GM21619 (cell line): Measurements from ENCODE around the gene ZNF148.

Experiments used
- ATAC-seq: cut with Tn5 transposase; IDR thresholded peaks from one replicate; pipeline ENCODE4 v1.9.1; 2021; ENCODE audit not compliant: unreplicated experiment

The ZNF148 gene

DNA sequence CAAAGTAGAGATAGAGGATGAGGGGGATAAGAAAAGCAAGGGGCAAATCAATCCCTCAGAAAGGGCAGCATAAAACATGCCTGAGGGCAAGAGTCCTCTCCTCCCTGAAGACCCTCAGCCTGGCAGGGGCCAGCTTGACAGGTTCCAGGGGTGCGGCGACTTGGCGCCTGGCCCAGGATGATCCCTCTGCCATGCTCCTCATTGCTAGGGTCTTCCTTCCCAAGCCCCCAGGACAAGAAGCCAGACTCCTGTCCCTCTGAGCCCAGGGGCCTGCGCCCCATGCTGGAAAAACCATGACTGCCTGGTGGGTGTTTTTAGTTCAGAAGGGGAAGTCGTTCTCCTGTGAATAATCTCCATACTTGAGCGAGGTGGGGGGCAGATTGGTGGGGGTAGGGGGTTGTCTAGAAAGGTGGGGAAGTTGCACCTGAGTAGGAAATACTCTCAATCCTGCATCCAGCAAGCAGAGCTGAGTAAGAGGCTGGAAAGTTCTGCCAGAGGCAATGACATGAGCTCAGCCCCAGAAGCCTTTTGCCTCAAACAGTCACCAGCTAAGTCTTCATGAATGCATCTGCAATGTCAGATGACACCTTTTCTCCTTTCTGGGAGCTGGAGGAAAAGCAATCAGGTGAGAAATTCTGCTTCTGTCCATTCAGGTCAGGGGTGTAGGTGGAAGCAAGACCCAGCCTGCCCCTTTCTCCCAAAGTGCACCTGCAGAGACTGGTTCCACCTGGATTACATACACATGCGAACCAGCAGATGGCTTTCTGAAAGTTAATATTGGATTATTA is 180.9 kb downstream of the ZNF148 start:
- no peak for ATAC-seq

GRCh38 chr3:125192190-125193035 is 182.7 kb downstream of the ZNF148 start:
- peak; percentile 50 for ATAC-seq

DNA sequence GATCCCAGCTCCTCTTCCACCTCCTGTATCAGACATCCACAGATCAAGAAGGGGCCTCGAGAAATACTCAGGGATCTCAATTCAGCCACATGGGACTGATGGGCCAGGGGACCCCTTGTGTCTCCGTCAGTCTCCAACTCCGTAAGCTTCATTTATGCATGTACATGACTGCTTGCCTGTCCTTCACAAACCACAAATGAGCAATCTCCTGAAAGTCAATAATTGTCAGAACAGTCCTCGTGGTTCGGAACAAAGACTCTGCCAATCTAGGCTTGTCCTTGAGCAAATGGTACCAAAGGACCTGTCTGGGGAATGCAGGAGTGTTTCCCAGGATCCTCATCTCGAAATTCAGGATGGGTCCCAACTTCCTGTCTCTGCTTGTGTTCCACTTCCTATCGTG is 183.4 kb downstream of the ZNF148 start:
- peak; percentile 3 for ATAC-seq

DNA sequence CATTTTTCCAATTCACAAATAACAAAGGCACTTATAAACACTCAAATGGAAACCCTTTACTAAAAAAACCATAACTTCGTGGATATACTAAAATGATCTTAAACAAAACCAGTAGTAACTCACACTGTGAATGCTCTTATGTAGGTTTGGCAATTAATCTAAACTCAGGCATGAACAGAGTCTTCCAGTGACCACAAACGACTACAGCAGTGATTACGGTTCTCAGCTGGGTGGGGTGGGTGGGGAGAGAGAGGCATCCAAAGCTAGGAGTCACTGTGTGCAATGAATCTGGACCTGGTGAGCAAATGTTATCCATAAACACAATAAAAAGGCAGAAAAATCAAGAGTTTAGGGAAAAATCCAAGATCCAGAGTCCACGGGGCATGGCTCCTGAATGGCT is 183.9 kb downstream of the ZNF148 start:
- ATAC-seq, result no peak

DNA sequence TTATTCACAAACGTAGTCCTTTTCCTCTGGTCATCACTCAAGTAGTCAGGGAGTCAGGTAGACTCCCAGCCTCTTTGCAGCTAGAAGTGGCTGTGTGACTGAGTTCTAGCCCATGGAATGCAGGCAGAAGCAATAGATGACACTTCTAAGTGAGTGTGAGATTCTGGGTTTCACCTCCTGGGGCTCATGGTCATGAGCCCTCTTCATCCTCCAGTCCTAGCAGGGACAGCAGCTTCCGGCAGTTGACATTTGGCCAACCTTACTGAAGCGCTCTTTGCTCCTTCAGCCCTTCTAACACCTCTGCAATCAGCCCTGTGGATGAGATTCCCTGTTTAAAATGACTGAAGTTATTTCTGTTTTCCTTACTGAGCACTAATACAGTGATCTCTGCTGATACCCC is 184.3 kb downstream of the ZNF148 start:
- no peak for ATAC-seq

DNA sequence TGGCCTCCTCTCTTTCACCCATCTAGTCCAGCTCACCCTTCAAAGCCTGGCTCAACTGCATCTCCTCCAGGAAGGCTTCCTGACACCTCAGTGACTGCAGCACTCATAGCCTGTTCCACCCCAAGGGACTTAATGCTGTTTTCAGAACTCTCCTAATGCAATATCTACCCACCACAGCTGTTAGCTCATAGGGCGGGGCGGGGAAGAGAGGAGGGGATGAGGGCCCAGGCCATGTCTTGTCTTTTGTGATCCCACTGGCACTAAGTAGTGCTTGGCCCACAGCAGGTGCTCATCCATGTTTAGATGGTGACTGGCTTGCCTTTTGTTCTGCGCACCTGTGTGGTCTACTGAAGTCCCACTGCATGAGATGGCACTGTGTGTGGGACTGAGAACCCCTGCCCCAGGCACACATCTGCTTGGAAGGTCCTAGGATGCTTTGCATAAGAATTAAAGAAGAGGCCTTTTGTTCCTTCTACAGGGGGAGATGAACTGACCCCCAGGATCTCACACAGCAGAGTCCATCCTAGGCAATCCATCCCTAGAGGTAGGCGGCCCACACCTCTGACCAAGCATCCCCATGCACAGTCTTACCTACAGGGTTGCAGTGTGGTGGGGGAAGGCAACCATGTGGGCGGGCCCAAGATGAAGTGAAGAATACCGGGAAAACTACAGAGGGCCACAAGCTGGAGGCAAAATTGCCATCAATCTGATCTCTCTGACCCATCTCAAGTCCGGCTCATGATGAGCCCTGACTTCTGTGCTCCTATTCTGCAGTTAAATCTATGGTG is 185.6 kb downstream of the ZNF148 start:
- ATAC-seq, result no peak

DNA sequence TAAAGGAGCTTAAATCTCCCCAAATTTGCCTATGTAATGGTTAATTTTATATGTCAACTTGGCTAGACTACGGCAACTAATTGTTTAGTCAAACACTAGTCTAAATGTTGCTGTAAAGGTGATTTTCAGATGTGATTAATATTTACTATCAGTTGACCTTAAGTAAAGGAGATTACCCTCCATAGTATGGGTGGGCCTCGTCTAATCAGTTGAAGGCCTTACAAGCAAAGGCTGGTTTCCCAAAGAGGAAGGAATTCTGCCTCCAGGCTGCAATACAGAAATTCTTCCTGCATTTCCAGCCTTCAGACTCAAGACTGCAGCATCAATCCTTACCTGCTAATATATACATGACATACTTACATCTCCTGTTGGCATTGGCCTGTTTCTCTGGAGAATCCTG is 186.2 kb downstream of the ZNF148 start:
- ATAC-seq, result no peak

GRCh38 chr3:125187599-125187910 is 187.6 kb downstream of the ZNF148 start:
- no peak for ATAC-seq

DNA sequence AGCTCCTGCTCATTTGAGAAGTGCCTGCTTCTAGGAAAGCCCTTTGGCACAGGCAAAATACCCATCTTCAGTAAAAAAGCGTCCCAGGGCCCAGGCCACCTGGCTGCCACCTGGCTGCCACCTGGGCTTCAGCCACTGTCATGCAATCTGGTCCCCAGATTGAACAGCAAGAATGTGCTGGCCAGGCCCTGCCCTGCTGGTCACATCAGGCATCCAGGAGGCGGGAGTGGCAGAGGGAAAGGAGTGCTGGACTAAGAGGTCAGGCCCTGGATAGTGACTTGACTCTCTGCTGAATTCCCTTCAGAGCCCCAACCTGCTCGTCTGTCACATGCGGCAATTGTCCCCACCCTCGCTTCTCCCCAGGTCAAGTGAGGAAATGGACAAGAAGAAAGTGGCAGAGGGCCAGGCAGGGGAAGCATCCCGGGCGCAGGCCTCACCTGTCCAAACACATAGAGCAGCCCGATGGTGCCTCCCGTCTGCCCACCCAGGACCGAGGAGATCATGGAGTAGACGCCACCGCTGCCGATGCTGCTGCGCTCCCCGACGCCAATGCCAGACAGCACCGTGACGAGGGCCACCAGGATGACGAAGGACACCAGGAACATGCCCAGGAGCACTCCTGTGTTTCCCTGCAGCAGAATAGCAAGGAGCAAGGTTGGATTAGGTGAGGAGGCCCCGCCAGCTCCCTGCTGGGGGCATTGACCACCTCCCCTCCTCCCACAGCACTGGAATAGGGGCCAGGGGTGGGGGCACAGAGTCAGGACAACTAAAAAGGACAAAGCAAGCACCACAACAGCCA is 188.1 kb downstream of the ZNF148 start:
- ATAC-seq, result no peak

DNA sequence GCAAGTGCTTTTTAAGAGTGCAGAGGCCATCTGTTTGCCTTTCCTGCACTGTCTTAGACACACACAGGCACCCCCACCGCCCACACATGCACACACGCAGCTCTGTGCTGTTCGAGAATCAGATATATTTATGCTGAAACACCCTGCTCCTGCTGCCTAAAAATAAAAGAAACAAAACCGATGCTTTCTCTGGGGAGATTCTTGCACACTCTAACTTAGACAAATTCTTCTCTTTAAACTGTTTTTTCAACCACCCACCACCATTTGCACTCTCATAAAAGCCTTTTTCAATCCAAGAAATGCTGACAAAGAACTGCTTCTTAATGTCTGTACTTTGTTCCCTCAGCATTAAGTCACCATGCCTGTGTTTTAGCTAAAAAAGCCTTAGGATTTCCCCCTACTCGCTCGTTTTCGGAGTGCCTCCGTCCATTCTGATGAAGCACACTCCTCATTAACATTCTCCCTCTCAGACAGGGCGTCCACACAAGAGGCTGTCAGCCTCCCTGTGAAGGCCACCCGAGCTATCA is 188.8 kb downstream of the ZNF148 start:
- no peak for ATAC-seq

GRCh38 chr3:125185805-125186204 is 189.3 kb downstream of the ZNF148 start:
- no peak for ATAC-seq

DNA sequence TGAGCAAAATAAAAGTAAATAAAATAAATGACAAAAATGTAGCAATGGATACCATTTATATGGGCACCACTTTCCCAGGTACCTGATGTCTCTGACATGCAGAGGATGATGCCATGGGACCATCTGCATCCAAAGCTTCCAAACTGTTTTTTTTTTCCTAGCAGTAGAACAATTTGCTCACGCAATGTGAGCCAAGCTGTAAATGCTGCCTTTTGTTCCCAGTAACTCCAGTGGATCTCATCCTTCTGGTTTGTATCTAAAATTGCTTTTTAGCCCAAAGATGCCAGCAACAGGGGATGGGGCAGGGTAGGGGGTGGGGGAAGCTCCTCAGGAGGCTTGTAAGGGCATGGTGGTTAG is 195.3 kb downstream of the ZNF148 start:
- ATAC-seq, result no peak

- ATAC-seq, result no peak
These were observed 195.8 kb downstream of the ZNF148 start for GRCh38 chr3:125179143-125179883.

DNA sequence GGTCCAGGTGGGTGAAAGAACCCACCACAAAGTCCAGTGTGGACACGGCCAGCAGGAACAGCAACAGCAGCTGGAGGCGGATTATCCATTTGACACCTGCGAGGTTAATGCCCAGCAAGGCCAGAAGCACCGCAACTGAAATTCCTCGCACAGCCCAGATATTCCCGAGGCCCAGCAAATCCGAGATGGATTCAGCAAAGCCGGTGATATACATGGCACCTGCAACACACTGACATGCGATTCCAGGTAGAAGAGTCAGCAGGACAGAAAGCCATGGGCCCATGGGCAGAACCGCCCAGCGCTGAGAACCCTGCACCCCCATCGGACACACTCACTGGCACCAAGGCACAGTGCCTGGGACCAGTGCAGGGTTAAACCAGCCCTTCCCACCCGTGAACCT is 197.4 kb downstream of the ZNF148 start:
- no peak for ATAC-seq
